ENCODE measurements around the gene PRTN3. TPM values are rescaled to one million over a fixed set of nuclear protein-coding genes. Genes with fewer than 3 reads are reported as not detected.

The PRTN3 gene
- total and polyA plus RNA-seq, 2 of the 4 experiments (the other 2 are of a cell fraction): not detected

DNA sequence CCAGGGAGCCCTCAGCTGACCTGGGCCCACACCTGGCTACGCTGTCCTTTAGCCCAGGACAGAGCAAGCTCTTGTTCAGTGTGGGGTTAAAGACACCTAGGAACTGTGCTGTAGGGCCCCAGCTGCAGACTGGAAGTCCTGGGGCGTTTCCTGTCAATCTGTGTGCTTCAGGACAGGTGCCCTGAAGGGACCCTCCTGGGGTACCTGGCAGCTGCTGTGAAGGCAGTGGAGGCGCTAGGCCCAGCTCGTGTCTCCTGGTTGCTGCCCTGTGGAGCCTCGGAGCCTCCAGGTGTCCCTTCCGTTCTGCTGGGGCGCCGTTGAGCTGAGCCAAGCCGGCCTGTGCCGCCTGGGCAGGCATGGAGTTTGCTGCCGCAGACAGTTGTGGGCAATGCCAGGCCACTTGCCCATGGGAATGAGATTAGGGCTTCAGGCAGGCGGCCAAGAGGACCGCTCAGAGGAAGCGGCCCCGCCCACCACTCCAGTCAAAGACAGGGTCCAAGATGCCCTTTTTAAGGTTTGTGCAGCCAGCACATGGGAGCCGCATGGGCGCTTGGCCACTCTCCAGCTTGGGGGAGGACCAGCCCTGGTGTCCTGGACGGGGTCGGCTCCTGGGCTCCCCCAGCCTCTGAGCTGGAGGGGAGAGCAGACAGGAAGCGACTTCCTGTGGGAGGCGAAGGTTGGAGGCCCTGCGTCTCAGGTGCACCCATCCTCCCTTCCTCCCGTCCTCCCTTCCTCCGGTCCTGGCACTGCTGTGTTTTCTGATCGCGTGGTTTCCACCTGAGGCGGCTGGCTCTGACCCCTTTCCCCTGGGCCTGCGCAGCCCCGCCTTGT lies 39.6 kb upstream of the PRTN3 start:
- Histone ChIP-seq H3K18ac (ENCODE audit: low read depth, low read length) (no peak overlapping the region), H3K23ac (ENCODE audit: low read depth, low read length) (0 out of 2 replicates have a peak overlapping the region, but pooled peaks have one; percentile 16), H3K4ac (ENCODE audit: low read depth, low read length) (no peak overlapping the region), H3K9ac (ENCODE audit: low read depth, low read length) (no peak overlapping the region), H2BK5ac (ENCODE audit: low read depth, low read length, poor library complexity, severe bottlenecking) (no peak overlapping the region), H3K4me2 (ENCODE audit: low read depth, low read length) (peak overlapping the region; percentile 28; the same call in 1 of the 2 replicates), H3K56ac (ENCODE audit: extremely low read depth, insufficient read depth, low read length) (no peak overlapping the region), H3K27me3 (ENCODE audit: control insufficient read depth, insufficient read depth, low read length) (no peaks in the 10 kb centered on the region), H2AK5ac (ENCODE audit: low read depth, low read length) (no peak overlapping the region), H2AFZ (replicated peaks; ENCODE audit: low read length, poor library complexity) (peak overlapping the region; percentile 39), H4K8ac (ENCODE audit: low read depth in 2 of 2, low read length in 2 of 2) (no peak overlapping the region), H3K4me3 (ENCODE audit: insufficient read depth, low read depth, low read length) (no peak overlapping the region), H3K9me3 (ENCODE audit: control insufficient read depth, insufficient read depth, low read length) (no peaks in the 10 kb centered on the region), H3K79me1 (ENCODE audit: low read depth in 1 of 2, low read length in 2 of 2) (peaks cover 0 to 19% of the 10 kb centered on the region in 2 experiments; a peak in 2 of 4 replicates), H2BK15ac (ENCODE audit: low read depth, low read length) (no peak overlapping the region), H4K20me1 (ENCODE audit: insufficient read depth, low read length) (peaks cover 84% of the 10 kb centered on the region), H2AK9ac (replicated peaks; ENCODE audit: low read depth, low read length, poor library complexity) (peak overlapping the region; percentile 57), H4K5ac (ENCODE audit: low read depth, low read length) (no peak overlapping the region), H3K27ac (ENCODE audit: insufficient read depth, low read length) (no peak overlapping the region), H3K36me3 (ENCODE audit: control insufficient read depth, insufficient read depth, low read length) (peaks cover 57% of the 10 kb centered on the region), H2BK20ac (ENCODE audit: low read depth, low read length) (no peak overlapping the region), H3K14ac (replicated peaks; ENCODE audit: low read depth, low read length) (no peak overlapping the region), H4K91ac (ENCODE audit: insufficient read depth, low read depth, low read length) (no peak overlapping the region), H3K4me1 (ENCODE audit: control insufficient read depth, insufficient read depth, low read length) (peaks cover 30% of the 10 kb centered on the region), H3K9me1 (ENCODE audit: insufficient read depth, low read length) (peaks cover 11% of the 10 kb centered on the region; the same call in 1 of the 2 replicates), H2BK120ac (ENCODE audit: low read depth, low read length) (no peak overlapping the region)
- TF ChIP-seq NFE2L2 (IDR thresholded peaks at IDR 0.05; ENCODE audit: low read depth, low read length) (no peak), MAZ (IDR thresholded peaks at IDR 0.05; ENCODE audit: borderline replicate concordance, low read depth, low read length) (no peak), MXI1 (IDR thresholded peaks at IDR 0.05; ENCODE audit: borderline replicate concordance, low read depth, low read length) (peak; percentile 89)
- in situ Hi-C loops (cut with MboI; ENCODE audit: low sequenced_read_pairs): no loop called here
- ATAC-seq (ENCODE audit: low read depth) (no peak), DNase-seq (no peak)
- intact Hi-C loops (cut with micrococcal nuclease): no loop called here
- BruUV-seq (replicated peaks): no TSS peak
- ChIA-PET CTCF (interaction anchor here (0.7 to 1.1 kb wide), 3 partner anchors 30 to 59 kb away, joined by 3 to 4 read pairs (median 4); no protein-coding TSS in a partner anchor), POLR2A (ENCODE audit: unreplicated experiment) (interaction anchor here (0.8 kb wide), 1 partner anchor 18 kb away, joined by 3 read pairs; no protein-coding TSS in a partner anchor)
- dilution Hi-C loops (cut with HindIII; ENCODE audit: low sequenced_read_pairs, unreplicated experiment): no loop called here
- WGBS, 2 experiments (ENCODE audit: extremely low coverage in 2 of 2, insufficient read length in 1 of 2): 43% methylated on average over 11 of the region's 29 CpGs; no CpG with 5 or more reads in 1 of the 2 experiments
